22Rv1 (cell line): ENCODE results near the gene CCDC154.

ENCODE experiments used
- H3K27ac ChIP-seq: fragments of 450-650 bp; 2 replicates; pipeline ENCODE4 v1.5.1; 2017
- ZFX ChIP-seq: fragments of 450-650 bp; IDR thresholded peaks from 2 replicates; pipeline ENCODE4 v1.6.1; 2017; ENCODE audit warnings: antibody characterized with exemption, borderline replicate concordance
- TF ChIP-seq, protein P1 (sequence below): fragments of 450-650 bp; IDR thresholded peaks from 2 replicates; pipeline ENCODE4 v1.5.1; 2017; ENCODE audit warnings: mild to moderate bottlenecking

The CCDC154 gene

DNA sequence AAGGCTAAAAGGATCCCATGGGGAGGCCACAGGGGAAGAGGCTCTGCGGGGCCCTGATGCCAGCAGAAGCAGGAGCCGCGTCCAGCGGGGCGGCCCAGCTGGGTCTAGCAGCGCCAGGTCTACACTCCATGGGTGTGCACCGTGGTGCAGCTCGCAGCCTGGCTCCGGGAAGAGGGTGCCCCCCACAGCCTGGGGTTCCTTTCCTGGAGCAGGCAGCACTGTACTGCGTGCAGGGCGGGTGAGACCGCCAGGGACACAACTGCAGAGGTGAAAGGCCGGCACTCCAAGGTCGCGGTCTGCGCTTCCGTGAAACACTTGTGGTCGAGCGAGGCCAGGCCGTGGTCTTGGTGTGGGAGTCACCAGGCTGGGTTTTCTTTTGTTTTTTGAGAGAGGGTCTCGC lies 6.5 kb upstream of the CCDC154 start:
- no peak overlapping the region for H3K27ac ChIP-seq

DNA sequence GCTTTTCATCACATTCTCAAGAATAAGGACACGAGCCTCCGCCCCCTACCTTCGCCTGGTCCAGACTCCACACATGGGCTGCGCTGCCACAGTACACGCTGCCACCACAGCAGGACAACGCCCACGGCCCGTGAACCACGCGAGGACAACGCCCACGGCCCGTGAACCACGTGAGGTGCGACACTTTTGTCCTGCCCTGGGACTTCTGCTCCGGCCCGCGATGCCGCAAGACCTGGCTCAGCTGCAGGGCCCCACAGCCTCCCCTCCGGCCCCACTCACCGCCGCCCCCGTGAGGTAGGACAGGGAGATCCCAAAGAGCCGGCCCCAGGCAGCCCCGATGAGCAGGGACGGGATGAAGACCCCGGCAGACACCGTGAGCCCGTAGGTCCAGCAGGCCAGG lies 5.9 kb upstream of the CCDC154 start:
- H3K27ac ChIP-seq = no peak overlapping the region
- no peak for TF ChIP-seq ZFX
- TF ChIP-seq, protein P1, sequence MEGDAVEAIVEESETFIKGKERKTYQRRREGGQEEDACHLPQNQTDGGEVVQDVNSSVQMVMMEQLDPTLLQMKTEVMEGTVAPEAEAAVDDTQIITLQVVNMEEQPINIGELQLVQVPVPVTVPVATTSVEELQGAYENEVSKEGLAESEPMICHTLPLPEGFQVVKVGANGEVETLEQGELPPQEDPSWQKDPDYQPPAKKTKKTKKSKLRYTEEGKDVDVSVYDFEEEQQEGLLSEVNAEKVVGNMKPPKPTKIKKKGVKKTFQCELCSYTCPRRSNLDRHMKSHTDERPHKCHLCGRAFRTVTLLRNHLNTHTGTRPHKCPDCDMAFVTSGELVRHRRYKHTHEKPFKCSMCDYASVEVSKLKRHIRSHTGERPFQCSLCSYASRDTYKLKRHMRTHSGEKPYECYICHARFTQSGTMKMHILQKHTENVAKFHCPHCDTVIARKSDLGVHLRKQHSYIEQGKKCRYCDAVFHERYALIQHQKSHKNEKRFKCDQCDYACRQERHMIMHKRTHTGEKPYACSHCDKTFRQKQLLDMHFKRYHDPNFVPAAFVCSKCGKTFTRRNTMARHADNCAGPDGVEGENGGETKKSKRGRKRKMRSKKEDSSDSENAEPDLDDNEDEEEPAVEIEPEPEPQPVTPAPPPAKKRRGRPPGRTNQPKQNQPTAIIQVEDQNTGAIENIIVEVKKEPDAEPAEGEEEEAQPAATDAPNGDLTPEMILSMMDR = peak; percentile 34; the same call in 1 of the 2 replicates

More for the DNA sequence above, 6.5 kb upstream of the CCDC154 start:
- TF ChIP-seq ZFX = no peak
- TF ChIP-seq, protein P1 = no peak

DNA sequence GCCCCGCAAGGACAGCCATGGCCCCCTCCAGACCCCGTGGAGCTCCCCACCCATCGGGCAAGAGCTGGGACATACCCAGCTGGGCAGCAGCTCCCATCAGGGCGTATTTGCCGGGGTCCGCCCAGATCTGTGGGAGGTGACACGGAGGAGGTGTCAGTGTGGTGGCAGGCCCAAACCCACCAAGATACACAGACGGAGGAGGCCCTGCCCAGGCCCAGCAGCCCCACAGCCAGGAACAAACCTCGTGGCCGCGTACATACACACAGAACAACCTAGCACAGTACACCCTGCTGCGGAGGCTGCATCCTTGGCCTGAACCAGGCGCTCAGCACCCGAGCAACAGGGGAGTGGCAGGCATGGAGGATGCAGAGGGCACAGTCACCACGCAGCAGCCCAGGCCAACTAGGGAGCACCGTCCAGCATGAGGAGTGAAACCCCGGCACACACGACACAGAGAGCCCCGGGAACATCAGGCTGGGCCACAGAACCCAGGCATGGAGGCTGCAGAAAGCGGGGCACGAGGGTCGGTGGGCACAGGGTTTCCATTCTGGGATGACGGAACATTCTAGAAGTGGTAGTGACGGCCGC lies 4.9 kb upstream of the CCDC154 start:
- no peak overlapping the region for H3K27ac ChIP-seq
- TF ChIP-seq, protein P1 = no peak
- TF ChIP-seq ZFX = no peak

DNA sequence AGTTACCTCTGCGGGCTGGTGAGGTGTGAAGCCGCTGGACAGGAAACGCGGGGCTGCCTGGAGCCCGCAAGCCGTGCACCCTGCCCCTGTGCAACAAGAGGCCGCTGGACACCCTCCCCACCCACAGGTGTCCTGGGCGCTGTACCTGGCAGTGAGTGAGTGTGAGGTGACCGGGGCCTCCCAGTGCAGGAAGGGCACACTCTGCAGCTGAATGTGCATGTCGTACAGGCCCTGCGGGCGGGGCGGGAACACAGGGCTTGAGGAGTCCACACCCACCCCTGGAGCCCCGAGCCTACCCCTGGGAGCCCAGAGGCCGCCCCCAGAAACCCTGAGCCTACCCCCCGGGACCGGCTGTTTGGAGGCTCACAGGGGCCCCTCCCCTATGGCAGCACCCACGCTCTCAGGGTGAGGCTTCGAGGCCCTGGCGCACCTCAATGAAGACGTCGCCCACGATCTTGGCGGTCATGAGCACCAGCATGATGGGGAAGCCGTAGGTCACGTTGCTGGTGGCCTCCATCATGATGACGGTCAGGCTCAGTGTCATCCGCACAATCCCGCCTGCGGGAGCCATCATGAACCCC lies 4.3 kb upstream of the CCDC154 start:
- H3K27ac ChIP-seq = no peak overlapping the region
- TF ChIP-seq, protein P1 = no peak
- no peak for TF ChIP-seq ZFX

DNA sequence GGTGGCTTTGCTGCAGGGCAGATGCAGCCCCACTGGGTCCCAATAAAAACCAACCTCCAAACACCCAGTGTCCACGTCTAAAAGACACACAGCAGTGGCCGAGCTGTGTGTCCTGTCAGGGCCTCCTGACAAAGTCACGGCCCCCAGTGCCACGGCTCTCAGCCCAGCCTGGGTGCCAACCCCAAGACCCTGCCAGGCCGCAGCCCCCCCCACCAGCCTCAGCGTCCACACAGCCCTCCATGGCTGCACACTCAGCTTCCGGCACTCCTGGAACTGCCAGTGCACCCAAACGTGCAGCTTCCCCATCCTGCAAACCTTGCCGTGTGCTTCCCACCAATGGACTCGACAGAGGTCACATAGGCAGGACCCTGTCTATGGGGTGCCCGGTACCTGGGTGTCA lies 3.6 kb upstream of the CCDC154 start:
- TF ChIP-seq, protein P1 = no peak
- no peak for TF ChIP-seq ZFX
- no peak overlapping the region for H3K27ac ChIP-seq

DNA sequence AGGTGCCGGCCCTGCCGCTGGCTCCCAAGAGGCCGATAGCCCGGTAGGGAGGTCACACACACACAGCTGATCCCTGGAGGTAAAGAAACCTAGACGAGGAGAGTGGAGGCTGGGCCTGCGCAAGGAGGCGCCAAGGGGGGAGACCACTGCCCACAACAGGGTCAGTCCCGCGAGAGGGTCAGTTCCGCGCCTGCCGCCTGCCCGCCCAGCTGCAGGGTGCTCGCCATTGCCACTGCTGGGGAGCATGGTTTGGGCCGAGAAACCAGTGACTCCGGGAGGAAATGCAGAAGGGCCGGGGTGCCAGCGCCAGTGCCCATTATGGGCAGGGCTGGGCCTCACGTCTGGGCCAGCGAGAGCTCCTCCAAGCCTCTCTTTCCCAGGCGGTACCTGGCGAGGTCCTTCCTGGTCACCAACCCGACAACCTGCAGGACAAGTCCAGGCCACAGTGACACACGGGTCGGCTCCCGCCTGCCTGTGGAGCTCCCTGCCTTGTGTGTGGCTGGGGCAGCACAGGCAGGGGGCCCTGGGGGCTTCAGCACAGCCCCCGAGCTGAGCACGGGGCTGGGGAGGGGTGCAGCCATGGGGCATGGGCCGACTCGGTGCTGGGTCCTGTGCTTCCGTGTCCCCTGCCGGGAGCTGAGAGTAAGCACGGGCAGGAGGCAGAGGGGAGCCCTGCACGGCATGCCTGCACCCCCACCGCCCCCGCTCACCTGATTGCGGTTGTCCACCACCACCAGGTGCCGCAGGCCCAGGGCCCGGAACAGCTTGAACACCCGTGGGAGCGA lies 2.1 kb upstream of the CCDC154 start:
- no peak overlapping the region for H3K27ac ChIP-seq
- TF ChIP-seq, protein P1 = no peak
- TF ChIP-seq ZFX = no peak
